Panc1 (cell line): ENCODE data around the gene GLS. TPM values are rescaled to one million over a fixed set of nuclear protein-coding genes. Genes with fewer than 3 reads are reported as not detected.

Experiments
- ATAC-seq: fragments of 200-7000 bp; cut with Tn5 transposase; 2 replicates; pipeline ENCODE4 v1.9.1; 2020; ENCODE audit warnings: mild to moderate bottlenecking, moderate library complexity
- BruUV-seq: library from RNA; stranded (reverse); fragments of 400-500 nt; replicated peaks from 2 replicates; lab custom pipeline; 2021; lab: Mats Ljungman, UMichigan
- CTCF ChIA-PET: fragments of 300-600 bp; sonication (Branson Sonifier 250); formaldehyde crosslinking; loops from one replicate; lab custom pipeline; 2022; ENCODE audit warnings: antibody characterized with exemption; lab: Charles Lee
- POLR2A ChIA-PET: fragments of 300-600 bp; sonication (Branson Sonifier 250); formaldehyde crosslinking; loops from one replicate; lab custom pipeline; 2022; ENCODE audit warnings: antibody characterized with exemption; lab: Charles Lee
- DNase-seq: peaks from one replicate; pipeline ENCODE4 v3.0.0-alpha.2; 2010; ENCODE audit warnings: low read depth, low spot score
- H3K27ac ChIP-seq: 2 replicates; pipeline ENCODE4 v1.5.1; 2011; ENCODE audit warnings: mild to moderate bottlenecking, low read length, inconsistent platforms
- H3K27me3 ChIP-seq: fragments of 200-500 bp; sonication (Bioruptor generic); 2 replicates; pipeline ENCODE4 v1.6.0; 2014; ENCODE audit warnings: low read length, inconsistent platforms; ENCODE audit not compliant: control insufficient read depth, insufficient read depth
- H3K36me3 ChIP-seq: fragments of 200-500 bp; sonication (Bioruptor generic); 2 replicates; pipeline ENCODE4 v1.5.1; 2014; ENCODE audit warnings: inconsistent platforms, mild to moderate bottlenecking, low read length, moderate library complexity; ENCODE audit not compliant: control insufficient read depth, insufficient read depth
- H3K4me1 ChIP-seq: 2 replicates; pipeline ENCODE4 v1.5.1; 2011; ENCODE audit warnings: inconsistent platforms, mild to moderate bottlenecking, low read length, moderate library complexity; ENCODE audit not compliant: control insufficient read depth, insufficient read depth
- H3K4me3 ChIP-seq, 2 experiments: 2 replicates each; pipeline ENCODE4 v1.5.1; 2011 to 2012; ENCODE audit warnings: low read depth in 2 of 2, low read length in 2 of 2, mild to moderate bottlenecking in 2 of 2, inconsistent platforms in 1 of 2, moderate library complexity in 1 of 2
- H3K9me3 ChIP-seq: fragments of 200-500 bp; sonication (Bioruptor generic); 2 replicates; pipeline ENCODE4 v1.5.1; 2014; ENCODE audit warnings: low read depth, mild to moderate bottlenecking, inconsistent platforms, low read length, moderate library complexity; ENCODE audit not compliant: control insufficient read depth, insufficient read depth
- CTCF ChIP-seq: fragments of 450-650 bp; IDR thresholded peaks from 2 replicates; pipeline ENCODE4 v1.5.1; 2017; ENCODE audit warnings: mild to moderate bottlenecking
- POLR2AphosphoS5 ChIP-seq: IDR thresholded peaks from 2 replicates; pipeline ENCODE4 v1.6.1; 2012; ENCODE audit warnings: mild to moderate bottlenecking, low read depth, low read length, moderate library complexity
- REST ChIP-seq, 2 experiments: IDR thresholded peaks; 2 replicates each; pipeline ENCODE4 v1.6.1; 2011 to 2012; ENCODE audit warnings: low read depth in 2 of 2, control low read depth in 1 of 2, low read length in 1 of 2, mild to moderate bottlenecking in 1 of 2, moderate library complexity in 1 of 2; ENCODE audit not compliant: insufficient read depth in 1 of 2
- SIN3A ChIP-seq: IDR thresholded peaks from 2 replicates; pipeline ENCODE4 v1.6.1; 2012; ENCODE audit warnings: low read depth, mild to moderate bottlenecking, low read length, moderate library complexity, borderline replicate concordance; ENCODE audit not compliant: insufficient read depth
- TCF7L2 ChIP-seq: IDR thresholded peaks from 2 replicates; pipeline ENCODE4 v1.6.1; 2011; ENCODE audit warnings: mild to moderate bottlenecking, low read depth, low read length, inconsistent platforms
- in situ Hi-C: cut with HindIII; loops from 2 replicates; pipeline ENCODE4 v1.10.0; 2016; ENCODE audit warnings: low sequenced_read_pairs, low pct_unique_long_range_greater_than_20kb
- intact Hi-C: fragments of 100-400 bp; cut with micrococcal nuclease; formaldehyde crosslinking; loops from one replicate; pipeline ENCODE4 v1.10.0; 2022; ENCODE audit not compliant: unreplicated experiment
- total RNA-seq: library from RNA; stranded (reverse); gene quantifications from one replicate; pipeline ENCODE4 v1.2.1, GENCODE V29; 2021; ENCODE audit not compliant: unreplicated experiment

The GLS gene
- total RNA-seq, 1 experiment from 2014 or later = 93.9 TPM

GRCh38 chr2:190896477-190896876 is 15.9 kb downstream of the GLS start:
- H3K4me1 ChIP-seq = no peaks in the 10 kb centered on the region
- intact Hi-C loops = no loop called here
- no peak overlapping the region for H3K27ac ChIP-seq
- H3K36me3 ChIP-seq = peaks cover 25% of the 10 kb centered on the region
- in situ Hi-C loops = no loop called here
- no TSS peak for BruUV-seq
- ATAC-seq = no peak
- CTCF ChIA-PET = no interaction called here
- POLR2A ChIA-PET = no interaction called here
- H3K4me3 ChIP-seq = no peak overlapping the region
- TF ChIP-seq SIN3A = no peak
- TF ChIP-seq CTCF = no peak
- TF ChIP-seq POLR2AphosphoS5 = no peak
- TF ChIP-seq REST (IDR thresholded peaks at IDR 0.05; ENCODE audit: insufficient read depth in 1 of 2, low read depth in 2 of 2, low read length in 1 of 2) = no peak
- no peak for TF ChIP-seq TCF7L2
- H3K9me3 ChIP-seq = no peaks in the 10 kb centered on the region
- no peak for DNase-seq
- H3K27me3 ChIP-seq = no peaks in the 10 kb centered on the region

DNA sequence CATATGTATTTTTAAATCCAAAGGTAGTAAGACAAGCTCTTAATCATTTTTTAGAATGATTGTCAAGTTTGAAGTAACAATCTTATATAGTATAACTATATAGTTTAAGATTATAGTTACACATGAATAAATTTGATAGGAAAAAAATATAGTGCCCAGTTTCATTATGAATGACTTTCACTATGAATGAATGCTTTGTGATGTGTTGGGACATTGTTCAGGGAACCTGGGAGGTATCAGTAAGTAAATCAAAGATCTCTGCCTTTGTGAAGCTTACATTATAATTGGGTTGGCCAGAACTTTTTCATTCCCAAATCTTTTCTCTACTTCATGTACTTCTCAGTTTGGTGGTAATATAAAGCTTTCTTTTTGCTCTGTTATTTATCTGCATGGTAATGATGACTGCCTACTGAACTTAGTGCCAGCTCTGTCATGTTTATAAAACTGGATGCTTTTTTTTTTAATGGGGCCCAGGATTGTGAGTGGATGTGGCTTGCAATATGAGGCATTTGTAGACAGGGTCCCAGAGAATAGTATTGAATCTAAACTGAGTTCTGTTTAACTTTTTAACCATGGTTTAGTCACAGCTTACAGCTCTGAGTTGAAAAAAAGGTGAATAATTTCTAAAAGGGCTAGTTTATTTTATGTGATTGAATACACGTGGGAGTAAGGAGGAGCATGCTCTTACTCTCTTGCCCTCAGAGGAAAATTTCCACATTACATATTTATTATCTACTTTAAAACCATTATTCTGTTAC is 23.3 kb downstream of the GLS start:
- Histone ChIP-seq H3K4me3 (no peak overlapping the region), H3K27me3 (no peaks in the 10 kb centered on the region), H3K9me3 (no peaks in the 10 kb centered on the region), H3K36me3 (peaks cover 49% of the 10 kb centered on the region), H3K27ac (no peak overlapping the region), H3K4me1 (no peaks in the 10 kb centered on the region)
- in situ Hi-C loops (no loop called here), intact Hi-C loops (no loop called here)
- DNase-seq (no peak), ATAC-seq (no peak)
- CTCF ChIA-PET = no interaction called here
- TF ChIP-seq SIN3A (no peak), TCF7L2 (no peak), CTCF (no peak), POLR2AphosphoS5 (no peak), REST (IDR thresholded peaks at IDR 0.05; ENCODE audit: insufficient read depth in 1 of 2, low read depth in 2 of 2, low read length in 1 of 2) (no peak)
- POLR2A ChIA-PET = interaction anchor here (0.6 kb wide), 1 partner anchor 62 kb away, joined by 4 read pairs; no protein-coding TSS in a partner anchor
- BruUV-seq = no TSS peak
